Measurements from ENCODE around the gene SUSD5.
"Not testable (repeated sequence)": the region's sequence is repeated elsewhere in the genome, so short reads cannot be mapped to it uniquely, and the experiment has no call there.

SUSD5 gene

GRCh38 chr3:33146791-33147445 is 71.7 kb downstream of the SUSD5 start:
- DNase-seq, result no peak

DNA sequence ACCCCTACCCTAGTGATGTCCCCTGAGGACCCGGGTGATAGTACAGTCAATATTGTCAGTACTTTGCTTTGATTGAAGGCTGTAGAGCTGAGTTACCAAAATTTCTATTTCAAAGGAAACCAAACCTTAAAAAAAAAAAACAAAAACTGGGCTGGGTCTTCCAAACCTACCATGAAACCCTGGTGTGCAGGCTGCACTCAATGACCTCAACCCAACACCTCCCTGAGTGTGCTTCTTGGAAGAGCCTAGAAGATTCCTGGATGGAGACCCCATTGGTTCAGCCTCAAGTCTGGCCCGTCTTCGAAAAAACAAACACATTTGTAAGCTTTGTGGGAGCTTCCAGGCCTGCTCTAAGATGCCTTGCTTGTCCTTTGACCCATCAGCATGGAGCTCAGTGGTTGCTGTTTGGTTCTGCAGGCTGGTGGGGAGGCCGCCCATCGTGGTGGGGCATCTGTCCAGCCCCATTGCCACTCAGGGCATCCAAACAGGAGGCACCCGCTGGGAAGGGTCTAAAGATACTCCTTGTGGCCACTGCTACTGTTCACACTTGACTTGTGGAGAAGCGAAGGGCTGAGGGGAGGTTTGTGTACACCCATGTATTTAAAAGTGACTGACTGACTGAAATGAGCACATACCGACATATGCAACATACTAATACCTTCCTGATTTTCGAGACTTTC is 72.6 kb downstream of the SUSD5 start:
- DNase-seq, result no peak

GRCh38 chr3:33145221-33145900 is 73.2 kb downstream of the SUSD5 start:
- no peak for DNase-seq

DNA sequence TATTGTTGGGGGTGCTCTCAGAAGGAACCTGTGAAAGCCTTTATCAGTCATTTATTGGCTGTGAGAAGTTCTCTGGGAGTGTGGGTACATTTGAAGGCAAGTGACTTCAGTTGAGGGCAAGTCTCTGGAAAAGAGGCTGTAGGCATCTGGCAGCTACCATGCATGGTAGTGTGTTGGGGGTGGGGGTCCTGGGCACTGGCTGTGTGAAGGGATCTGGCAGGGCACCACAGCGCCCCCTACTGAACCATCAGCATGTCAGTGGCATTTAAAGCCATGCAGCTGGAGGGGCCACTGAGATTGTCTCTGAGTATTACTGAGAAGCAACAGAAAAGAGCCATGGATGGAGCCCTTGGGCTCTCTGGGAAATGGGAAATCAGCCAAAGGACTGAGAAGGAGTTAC is 74.2 kb downstream of the SUSD5 start:
- no peak for DNase-seq

DNA sequence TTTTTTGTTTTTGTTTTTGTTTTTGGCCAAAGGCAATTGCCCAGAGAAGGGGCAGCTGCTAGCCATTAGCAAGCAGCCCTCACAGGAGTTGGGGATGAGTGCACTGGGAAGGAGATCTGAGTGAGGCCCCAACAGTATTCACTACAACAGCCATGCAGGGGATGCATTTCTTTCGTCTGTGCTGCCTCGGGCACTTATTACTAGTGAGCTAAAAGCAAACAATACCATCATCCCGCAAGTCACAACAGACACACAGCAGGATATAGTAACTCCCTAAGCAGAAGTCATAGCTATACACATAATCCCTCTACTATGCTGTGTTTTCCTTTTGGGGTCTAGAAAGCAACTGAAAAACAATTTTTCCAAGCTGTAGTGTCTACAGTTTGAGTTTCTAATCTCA is 77.6 kb downstream of the SUSD5 start:
- DNase-seq, result no peak

- no peak for DNase-seq
Observed at GRCh38 chr3:33139996-33140395, 78.6 kb downstream of the SUSD5 start.

GRCh38 chr3:33139006-33139623 is 79.5 kb downstream of the SUSD5 start:
- not testable (repeated sequence) for DNase-seq

- DNase-seq, result no peak
Observed at GRCh38 chr3:33137691-33138090, 80.9 kb downstream of the SUSD5 start.

DNA sequence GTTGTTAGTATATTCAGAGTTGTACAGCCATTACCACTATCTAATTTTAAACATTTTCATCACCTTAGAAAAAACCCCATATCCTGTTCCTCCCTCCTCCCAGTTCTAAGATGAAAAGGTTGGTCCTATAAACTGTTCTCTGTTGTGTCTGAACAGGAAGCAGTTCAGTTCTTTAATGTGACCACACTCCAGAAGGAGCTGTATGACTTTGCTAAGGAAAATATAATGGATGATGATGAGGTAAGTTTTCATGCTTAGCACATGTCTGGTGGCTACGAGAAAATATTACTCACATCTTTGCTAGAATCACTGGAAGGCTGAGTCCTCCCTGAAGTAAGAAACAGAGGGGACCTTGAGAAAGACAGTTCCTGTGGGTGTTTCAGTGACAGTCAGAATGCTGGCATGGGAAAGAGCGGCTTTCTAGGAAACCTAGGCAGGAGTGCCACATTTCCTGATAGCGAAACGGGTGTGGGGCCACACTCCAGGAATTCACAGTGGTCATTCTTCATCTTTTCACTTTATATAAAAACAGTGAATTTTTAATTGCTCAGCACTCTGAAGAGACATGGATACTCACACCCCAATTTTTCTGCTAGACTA is 84.5 kb downstream of the SUSD5 start:
- DNase-seq, result no peak

GRCh38 chr3:33132019-33132360 is 86.6 kb downstream of the SUSD5 start:
- DNase-seq, result no peak

- peak; percentile 36 for DNase-seq
Observed at GRCh38 chr3:33131331-33132018, 87.1 kb downstream of the SUSD5 start.

DNA sequence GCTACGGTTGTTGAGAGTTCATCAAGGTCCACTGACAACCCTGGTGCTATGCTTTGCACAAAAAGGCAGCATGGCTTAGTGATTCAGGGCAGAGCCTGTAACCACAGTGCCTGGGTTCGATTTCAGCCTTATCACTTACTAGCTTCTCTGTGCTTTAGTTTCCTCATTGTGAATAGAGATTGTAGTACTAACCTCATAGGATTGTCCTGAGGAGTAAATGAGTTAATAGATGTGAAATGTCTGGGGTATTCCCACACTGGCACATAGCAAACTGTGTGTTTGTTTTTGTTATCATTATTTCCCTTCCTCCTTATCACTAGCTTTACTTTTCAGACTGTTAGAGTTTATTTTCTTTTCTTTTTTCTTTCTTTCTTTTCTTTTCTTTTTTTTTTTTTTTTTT is 88.5 kb downstream of the SUSD5 start:
- no peak for DNase-seq

DNA sequence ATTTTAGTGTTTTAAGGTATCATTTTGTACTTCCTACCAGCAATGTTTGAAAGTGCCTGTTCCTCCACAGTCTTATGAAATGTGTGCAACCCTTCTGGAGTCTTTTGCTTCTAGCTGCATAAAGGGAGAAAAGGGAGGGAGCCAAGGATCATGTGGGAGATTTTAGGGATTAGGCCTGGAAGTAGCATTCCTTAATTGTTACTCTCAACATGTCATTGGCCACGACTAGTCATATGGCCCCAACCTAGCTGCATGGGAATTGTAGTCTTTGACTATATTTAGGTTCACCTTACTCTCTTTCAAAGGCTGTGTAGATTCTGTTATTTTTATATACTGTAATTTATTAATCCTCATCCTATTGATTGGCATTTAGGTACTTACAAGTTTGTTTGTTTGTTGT is 89.9 kb downstream of the SUSD5 start:
- no peak for DNase-seq

- no peak for DNase-seq
Observed at GRCh38 chr3:33125840-33126239, 92.8 kb downstream of the SUSD5 start.

- no peak for DNase-seq
Observed at GRCh38 chr3:33124638-33125037, 94.0 kb downstream of the SUSD5 start.

DNA sequence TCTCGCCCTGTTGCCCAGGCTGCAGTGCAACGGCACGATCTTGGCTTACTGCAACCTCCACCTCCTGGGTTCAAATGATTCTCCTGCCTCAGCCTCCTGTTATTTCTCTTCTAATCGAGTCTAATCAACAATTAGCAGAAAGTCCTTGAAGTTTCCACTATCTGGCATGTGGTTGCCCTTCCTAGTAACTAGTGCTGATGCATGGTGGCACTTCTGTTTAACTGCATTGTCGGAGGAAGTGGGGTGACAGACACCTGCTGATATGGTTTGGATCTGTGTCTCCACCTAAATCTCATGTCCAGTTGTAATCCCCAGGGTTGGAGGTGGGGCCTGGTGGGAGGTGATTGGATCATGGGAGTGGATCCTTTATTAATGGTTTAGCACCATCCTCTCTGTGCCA is 95.6 kb downstream of the SUSD5 start:
- no peak for DNase-seq

DNA sequence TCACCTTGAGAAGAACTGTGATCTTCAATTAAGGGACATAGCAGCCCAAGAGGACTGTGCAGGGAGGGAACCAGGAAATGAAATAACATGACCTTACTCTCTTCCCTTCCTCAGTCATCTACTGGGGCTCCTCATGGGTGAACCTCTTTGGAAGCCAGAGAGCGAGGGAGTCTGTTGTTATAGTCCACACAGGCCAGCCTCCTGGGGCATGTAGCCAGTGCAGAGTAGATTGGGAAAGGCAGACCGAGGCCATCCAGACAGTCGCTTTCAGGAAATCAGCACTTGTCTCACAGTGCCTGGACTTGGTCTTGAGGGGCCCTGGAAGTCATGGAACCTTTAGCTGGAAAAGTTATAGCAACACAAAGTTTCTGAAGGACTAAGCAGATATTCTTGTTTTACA is 98.7 kb downstream of the SUSD5 start:
- no peak for DNase-seq

DNA sequence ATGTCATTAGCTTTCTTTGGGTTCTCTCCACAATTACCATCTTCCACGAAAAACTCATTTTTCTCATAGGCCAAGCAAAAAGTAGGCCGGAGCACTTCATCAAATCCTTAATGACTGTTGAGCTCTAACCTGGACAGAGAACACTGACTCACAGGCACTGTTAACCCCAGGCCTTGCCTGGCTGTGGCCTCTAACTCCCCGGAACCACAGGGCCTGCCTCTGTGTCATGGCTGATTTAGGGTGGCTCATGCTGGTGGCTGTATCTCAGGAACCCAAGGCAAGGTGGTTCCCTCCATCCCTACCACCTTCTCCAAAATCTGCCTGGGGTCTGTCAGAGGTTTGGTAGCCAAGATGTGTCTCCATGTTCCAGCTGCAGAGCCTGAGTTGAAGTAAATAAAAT is 101.1 kb downstream of the SUSD5 start:
- DNase-seq, result no peak

GRCh38 chr3:33115024-33115768 is 103.4 kb downstream of the SUSD5 start:
- no peak for DNase-seq

DNA sequence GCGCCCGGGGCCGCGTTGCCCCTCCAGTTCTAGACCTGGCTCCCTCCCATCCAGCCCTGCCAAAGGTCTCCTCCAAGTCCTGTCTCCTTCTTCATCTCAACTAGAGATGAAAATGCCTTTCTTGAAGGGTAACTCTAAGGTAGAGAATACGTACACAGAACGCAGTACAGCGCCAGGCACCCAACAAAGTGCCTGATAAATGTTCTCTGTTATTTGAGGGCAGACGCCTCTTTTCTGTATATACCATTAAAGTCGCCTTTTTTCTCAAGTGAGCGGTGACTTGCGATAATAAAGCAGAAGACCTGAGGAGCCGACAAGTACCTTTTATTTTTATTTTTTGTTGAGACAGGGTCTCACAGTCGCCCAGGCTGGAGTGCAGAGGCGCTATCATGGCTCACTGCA is 104.0 kb downstream of the SUSD5 start:
- no peak for DNase-seq

- DNase-seq, result peak; percentile 71
Observed at GRCh38 chr3:33113772-33114621, 104.6 kb downstream of the SUSD5 start, which contains the start of gene CRTAP. CRTAP (plus strand) TSS chr3:33114014; CDS start chr3:33114078, 64 bp downstream.

Data from NCI-H2171 treated with DMSO at 0.1 percent for 48 hours (cell line).